ENCODE measurements around the gene KRT83.
"Not testable (repeated sequence)": the region's sequence is repeated elsewhere in the genome, so short reads cannot be mapped to it uniquely, and the experiment has no call there.

KRT83 gene

GRCh38 chr12:52332381-52332780 is 11.2 kb upstream of the KRT83 start:
- DNase-seq (ENCODE audit: low read depth): no peak

DNA sequence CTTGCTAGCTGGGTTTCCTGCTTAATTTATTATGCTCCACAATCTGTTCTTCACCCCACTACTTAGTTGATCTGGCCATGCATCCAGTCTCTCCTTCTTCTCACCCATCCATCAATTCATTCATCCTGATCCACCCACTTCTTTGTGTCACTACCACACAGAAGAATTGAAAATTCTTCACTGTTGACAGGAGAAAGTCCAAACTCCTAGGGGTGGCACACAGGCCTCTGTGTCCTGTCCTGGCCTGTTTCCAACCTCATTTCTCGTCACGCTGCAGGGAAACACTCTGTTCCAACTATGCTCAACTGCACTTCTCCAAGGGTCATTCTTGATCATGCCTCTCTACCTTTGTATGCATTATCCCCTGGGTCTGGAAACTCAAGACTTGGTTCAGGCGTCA is 10.6 kb upstream of the KRT83 start:
- no peak for DNase-seq (ENCODE audit: low read depth)

DNA sequence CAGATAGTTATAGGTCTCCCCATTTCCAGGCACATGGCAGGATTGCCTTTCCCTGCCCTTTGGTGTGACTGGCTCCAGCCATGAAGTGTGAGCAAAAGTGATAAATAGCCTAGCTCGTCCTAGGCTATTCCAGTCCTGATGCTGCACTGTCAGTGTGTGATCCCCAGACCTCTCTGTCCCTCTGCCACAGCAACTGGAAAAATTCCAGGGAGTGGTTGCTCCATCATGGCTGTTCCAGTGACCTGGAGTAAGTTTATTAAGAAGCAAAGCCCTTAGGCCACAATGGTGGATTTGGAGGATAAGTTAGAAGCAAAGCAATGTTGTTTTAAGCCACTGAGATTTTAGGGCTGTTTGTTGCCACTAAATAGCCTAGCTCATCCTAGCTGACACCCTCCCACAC is 9.8 kb upstream of the KRT83 start:
- no peak for DNase-seq (ENCODE audit: low read depth)

- no peak for DNase-seq (ENCODE audit: low read depth)
Observed at GRCh38 chr12:52327830-52328500, 6.8 kb upstream of the KRT83 start.

- peak; percentile 81 for DNase-seq (ENCODE audit: low read depth)
Observed at GRCh38 chr12:52327052-52327829, 6.0 kb upstream of the KRT83 start.

- DNase-seq (ENCODE audit: low read depth): no peak
Observed at GRCh38 chr12:52324153-52324444, 2.9 kb upstream of the KRT83 start.

DNA sequence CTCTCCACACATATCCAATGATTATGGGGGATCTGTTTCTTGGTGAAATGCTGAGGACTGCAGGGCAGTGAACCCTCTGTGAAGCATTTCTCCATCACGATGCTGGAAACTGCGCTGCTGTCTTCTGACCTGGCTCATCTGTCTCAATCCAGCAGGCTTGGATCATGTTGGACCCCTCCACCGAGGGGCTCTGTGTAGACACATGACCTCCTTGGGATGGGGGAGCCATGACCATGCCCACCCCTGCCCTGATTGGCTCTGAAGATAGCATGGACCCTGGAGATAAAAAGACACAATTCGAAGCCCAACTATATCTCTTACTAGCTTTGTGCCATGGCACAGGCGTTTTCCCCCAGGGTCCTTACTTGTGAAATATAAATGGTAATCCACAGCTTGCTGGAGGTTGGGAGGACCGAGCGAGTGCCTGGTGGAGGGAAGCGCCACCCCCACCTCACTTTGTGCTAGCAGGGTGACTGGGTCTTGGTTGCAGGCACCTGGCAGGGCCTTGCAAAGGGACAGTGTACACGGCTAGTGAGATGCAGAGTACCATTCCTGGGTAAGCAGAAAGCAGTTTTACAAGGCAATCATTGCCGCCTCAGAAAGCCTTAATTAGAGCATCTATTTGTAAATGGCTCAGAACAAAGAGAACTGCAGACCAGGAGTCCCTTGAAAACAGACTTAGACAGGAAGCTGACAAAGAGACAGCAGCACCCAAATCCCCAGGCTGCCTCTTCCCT is 2.4 kb upstream of the KRT83 start:
- no peak for DNase-seq (ENCODE audit: low read depth)

DNA sequence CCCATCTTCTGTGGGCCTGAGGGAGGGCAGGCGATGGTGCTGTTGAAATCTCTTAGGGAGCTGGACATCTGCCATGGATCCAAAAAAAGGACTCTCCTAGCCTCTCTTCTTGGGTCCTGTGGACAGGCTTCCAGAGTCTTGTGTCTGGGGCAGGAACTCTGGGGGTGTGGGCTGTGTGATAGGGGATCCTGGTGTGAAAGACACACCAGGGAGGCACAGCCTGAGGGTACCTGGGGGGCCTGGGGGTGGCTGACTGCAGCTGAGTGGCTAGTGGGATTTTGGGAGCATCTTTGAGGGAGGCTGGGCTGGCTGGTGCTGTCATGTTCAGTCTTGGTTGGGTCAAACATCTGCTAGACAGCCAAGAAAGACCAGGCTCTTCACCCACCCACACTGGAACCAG is 1.8 kb upstream of the KRT83 start:
- no peak for DNase-seq (ENCODE audit: low read depth)

- no peak for DNase-seq (ENCODE audit: low read depth)
Observed at GRCh38 chr12:52322069-52322468, 871 bp upstream of the KRT83 start.

GRCh38 chr12:52321418-52321817 is 220 bp upstream of the KRT83 start:
- no peak for DNase-seq (ENCODE audit: low read depth)

DNA sequence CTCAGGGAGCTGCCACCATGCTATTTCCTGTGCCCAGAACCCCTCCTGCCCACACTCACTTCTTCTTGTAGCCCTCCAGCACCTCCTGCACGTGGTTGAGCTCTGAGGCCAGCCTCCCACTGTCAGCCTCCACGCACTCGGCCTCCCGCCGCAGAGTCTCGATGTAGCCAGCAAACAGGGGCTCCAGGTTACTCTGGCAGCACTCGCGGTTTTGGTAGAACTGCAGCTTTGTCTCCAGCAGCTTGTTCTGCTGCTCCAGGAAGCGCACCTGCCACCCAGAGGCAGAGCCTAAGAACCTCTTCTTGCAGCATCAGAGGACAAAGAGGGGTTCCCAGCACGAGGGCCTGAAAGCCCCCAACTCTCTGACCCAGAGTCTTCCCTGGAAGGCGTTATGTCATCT is 2.1 kb downstream of the KRT83 start:
- DNase-seq (ENCODE audit: low read depth): no peak

GRCh38 chr12:52318241-52318990 is 2.8 kb downstream of the KRT83 start:
- DNase-seq (ENCODE audit: low read depth): no peak

GRCh38 chr12:52317468-52318052 is 3.6 kb downstream of the KRT83 start:
- DNase-seq (ENCODE audit: low read depth): no peak

DNA sequence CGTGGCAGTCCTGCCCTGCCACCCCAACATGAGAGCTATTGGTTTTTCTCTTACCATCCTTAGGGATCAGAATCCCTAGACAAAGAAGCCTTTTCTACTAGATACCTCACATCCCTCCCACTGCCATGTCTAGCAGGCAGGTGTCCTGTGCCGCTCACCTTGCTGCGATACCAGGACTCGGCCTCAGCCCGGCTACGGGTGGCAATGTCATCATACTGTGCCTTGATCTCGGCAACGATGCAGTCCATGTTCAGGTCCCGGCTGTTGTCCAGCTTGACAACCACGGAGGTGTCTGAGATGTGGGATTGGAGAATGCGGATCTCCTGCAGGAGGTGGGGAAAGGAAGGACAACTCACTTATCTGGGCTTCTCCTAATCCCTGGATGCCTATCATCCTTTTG is 4.5 kb downstream of the KRT83 start:
- DNase-seq (ENCODE audit: low read depth): no peak

GRCh38 chr12:52316290-52316689 is 4.9 kb downstream of the KRT83 start:
- DNase-seq (ENCODE audit: low read depth): no peak

- not testable (repeated sequence) for DNase-seq (ENCODE audit: low read depth)
Observed at GRCh38 chr12:52315721-52316120, 5.5 kb downstream of the KRT83 start.

GRCh38 chr12:52314511-52314910 is 6.7 kb downstream of the KRT83 start:
- no peak for DNase-seq (ENCODE audit: low read depth)

- DNase-seq (ENCODE audit: low read depth): no peak
Observed at GRCh38 chr12:52313926-52314325, 7.3 kb downstream of the KRT83 start.

- no peak for DNase-seq (ENCODE audit: low read depth)
Observed at GRCh38 chr12:52313461-52313860, 7.7 kb downstream of the KRT83 start.

GRCh38 chr12:52312086-52312485 is 9.1 kb downstream of the KRT83 start:
- DNase-seq (ENCODE audit: low read depth): no peak

DNA sequence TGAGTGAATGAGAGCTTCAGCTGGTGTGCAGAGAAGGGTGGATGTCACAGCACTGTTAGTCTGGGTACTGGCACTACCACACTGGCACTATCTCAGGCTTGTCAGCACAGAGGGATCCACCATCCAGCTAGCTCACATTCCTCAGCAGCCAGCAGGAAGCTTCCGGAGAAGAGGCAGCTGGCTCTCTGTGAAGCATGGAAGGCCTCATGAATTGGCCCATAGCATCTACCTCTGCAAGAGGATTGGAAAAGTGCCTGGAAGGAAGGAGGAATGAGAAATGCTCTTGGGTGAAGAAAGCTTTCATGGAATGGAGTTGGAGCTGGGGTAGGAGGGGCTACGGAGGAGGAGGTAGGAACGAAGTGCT is 9.9 kb downstream of the KRT83 start:
- DNase-seq (ENCODE audit: low read depth): no peak

- DNase-seq (ENCODE audit: low read depth): no peak
Observed at GRCh38 chr12:52310622-52311284, 10.4 kb downstream of the KRT83 start.
